IPS DF 19.7 (cell line): ENCODE measurements around the gene DOK5.
A peak's percentile ranks its signal among the peaks of the same experiment; 100 is the strongest.

Experiments
- DNase-seq: peaks from one replicate; pipeline ENCODE4 v3.0.0-alpha.2; 2013; ENCODE audit warnings: low read depth, low spot score

Gene DOK5

DNA sequence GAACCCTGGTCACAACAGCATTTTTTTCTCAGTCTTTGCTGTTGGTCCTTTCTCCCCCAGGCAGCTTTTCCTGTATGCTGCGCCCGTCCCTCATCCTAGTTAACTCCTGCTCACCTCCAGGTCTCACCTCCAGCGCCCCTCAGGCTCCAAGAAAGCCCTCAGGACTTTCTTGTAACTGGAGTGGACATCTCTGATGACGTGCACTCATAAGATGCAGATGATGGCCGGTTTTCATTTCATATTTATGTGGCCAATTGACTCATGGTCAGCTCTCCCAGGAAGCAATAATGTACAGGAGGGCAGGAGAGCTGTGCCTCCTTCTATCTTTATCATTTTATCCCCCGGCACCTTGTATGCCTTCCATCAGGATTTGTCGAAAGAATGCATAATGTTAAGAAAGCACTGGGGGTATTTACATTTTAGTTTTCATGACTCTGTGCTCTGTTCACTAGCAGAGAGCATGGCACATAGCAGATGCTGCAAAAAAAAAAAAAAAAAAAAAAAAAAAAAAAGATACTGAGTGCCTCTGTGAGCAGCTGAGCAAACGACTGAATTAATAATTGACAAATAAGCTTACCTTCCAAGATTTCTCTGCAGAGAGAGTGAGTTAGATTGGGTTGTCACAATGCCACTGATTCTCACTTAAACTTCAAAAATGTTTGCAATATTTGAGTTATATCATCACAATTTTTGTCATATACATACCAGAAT is 170.2 kb downstream of the DOK5 start:
- no peak for DNase-seq

DNA sequence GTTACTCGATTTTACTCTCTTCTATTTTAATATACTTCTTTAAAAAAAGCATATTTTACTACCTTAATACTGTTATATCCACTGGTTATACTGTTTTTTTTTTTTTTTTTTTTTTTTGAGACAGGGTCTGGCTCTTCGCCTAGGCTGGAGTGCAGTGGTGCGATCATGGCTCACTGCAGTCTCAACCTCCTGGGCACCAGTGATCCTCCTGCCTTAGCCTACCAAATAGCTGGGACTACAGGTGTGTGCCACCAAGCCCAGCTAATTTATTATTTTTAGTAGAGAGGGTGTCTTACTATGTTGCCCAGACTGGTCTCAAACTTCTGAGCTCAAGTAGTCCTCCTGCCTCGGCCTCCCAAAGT is 170.7 kb downstream of the DOK5 start:
- DNase-seq = no peak

DNA sequence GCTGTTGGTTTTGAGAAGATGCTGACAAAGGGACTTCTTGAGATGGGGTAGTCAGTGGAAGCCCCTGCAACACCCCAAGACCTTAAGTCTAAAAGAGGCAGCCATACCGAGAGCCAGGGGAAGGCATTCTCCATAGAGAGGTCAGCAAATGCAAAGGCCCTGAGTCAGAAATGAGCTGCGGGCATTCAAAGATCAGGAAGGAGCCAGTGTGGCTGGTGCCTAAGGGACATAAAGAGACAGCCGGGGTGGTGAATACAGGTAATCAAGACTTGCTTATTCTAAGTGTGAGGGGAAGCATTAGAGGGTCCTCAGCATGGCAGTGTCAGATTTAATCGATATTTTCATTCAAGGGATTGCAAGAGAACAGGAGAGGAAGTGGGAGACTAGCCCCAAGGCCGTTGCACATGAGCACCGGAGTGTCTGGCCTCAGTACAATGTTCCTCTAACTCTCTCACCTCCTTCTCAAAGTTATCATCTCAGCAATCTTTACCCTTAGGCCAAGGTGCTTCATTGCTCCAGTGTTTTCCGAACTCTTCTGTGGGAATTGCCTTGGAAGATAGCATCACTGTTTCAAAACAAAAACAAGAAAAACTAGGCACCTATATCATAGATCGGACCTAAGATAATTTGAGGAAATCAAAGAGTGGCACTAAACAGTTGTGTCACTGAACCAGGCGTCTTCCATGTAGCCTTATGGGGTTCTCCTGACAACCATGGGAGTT is 173.2 kb downstream of the DOK5 start:
- DNase-seq = no peak

DNA sequence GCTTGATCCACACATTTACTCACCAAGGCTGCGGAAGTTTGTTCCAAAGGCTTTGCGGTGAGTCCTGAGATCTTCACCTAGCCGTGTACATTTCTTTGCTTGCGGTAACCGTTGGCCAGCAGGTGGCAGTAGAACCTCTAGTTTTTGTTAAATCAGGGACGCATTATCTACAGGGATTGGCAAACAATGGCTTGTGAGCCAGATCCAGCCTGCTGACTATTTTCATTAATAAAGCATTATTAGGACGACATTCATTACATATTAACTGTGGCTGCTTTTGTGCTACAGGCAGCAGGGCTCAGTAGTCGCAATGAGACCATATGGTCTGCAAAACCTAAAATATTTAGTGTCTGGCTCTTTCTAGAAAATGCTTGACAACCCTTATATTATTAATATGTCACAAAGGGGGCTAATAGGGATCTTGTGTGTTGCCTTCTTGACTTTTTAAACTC is 174.1 kb downstream of the DOK5 start:
- DNase-seq = peak; percentile 38

DNA sequence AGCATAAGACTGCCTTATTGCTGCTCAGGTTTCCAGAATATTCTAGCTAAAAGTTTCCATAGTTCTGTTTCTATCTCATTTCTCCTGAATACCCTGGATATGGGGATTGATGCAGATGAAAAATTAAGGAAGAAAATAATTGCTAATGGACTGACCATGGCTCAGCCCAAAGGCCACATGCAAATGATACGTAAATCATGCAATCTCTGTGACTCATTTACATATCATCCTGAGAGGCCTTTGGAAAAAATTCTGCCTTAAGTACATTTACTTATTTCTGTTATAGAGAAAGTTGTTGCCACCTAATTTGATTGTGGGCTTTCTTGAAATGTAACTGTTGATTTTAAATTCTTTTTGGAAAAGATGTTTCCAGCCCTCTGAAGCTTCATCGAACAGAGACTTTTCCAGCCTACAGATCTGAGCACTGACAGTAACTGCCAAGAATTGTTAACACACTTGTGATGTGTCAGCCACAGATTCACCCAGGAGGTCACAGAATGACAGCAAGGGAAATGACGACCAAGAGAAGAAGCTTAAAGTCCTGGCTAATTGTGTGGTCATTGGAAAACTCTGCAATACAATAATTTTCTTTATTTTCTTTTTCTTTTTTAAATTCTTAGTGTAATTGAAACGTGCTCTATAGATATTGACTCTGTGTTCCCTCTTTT is 174.8 kb downstream of the DOK5 start:
- DNase-seq = no peak

DNA sequence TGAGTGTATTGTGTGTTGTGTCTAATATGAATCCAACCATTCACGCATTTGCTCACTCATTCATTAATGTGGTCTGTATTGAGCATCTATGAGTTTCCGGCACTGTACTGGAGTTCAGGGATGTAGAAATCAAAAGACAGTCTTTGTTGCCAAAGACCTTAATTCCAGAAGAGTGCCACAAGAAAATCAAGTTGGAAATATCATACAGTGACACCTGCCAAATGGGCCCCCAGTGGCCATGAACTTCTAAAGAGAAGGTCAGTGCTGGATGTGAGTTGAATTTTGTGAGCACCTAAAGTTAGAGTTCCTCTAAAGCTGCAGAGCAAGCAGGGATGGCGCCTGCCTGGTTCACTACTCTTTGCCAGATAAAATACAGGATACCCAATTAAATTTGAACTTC is 175.9 kb downstream of the DOK5 start:
- no peak for DNase-seq

DNA sequence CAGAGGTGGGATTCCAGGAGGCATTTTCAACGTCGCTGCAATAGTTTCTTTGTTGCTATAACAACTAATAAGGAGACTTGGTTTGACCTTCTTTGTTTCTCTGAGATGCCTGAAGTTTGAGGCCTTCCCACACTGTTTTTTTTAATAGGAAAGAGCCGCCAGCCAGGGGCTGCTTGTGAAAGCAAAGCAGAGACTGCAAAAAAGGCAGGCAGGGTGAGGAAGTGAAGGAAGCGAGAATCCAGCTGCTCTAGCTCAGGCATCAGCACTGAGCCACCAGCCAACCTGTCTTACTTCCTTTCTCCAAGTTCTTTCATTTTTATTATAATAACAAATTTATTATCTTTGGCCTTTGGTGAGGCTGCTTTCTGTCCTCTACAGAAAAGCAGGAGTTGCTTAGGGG is 179.1 kb downstream of the DOK5 start:
- no peak for DNase-seq

DNA sequence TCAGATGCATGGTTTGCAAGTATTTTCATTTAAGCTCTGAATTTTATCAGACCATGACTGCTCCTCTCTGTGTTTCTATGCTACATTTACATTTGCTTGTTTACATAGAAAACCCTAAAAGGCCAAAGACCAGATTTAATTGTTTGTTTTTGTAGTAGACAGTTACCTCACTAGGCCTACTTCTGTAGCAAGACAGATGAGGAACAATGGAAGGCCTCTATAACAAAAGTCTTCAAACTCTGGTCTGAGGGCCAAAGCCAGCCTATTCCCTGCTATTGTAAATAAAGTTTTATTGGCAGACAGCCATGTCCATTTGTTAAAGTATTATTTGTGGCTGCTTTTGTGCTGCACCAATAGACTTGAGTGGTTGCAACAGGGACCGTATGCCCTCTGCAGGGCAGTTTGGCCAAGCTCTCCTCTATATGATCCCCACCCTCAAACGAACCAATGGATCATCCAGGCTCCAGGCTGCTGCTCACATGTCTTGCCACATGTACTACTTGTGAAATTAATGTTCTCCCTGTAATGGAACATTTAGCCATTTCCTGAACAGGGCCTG is 182.0 kb downstream of the DOK5 start:
- DNase-seq = no peak

DNA sequence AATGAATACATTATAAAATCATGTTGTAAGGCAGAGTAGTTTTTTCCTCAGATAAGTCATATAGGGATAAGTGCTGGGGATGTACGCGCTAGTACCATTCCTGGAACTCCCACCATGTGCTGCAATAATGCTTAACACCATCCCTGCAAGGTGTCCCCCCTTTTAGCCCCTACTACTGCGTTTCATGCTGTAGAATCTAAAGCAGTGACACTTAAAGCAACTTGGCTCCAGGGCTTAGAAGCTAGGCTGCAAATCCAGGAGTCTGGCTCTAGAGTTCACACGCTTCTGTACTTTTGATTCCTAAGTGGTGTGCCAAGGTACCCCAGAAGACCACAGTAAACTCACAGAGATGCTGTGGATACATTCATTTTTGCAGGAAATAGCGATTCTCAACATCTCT is 183.1 kb downstream of the DOK5 start:
- no peak for DNase-seq

DNA sequence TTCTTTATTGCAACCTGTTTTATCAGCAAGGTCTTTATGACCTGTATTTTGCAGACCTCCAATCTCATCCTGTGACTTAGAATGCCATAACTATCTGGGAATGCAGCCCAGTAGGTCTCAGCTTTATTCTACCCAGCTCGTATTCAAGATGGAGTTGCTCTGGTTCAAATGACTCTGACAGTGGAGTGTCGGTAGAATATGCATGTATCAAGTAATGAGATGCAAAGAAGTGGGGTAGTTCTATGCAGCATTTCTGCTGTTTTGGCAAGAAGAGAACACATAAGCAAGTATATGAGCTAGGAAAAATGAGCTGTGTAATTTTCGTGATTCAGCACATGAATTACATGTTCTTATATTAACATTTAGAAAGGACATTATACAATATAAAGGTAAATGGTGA is 185.9 kb downstream of the DOK5 start:
- no peak for DNase-seq

DNA sequence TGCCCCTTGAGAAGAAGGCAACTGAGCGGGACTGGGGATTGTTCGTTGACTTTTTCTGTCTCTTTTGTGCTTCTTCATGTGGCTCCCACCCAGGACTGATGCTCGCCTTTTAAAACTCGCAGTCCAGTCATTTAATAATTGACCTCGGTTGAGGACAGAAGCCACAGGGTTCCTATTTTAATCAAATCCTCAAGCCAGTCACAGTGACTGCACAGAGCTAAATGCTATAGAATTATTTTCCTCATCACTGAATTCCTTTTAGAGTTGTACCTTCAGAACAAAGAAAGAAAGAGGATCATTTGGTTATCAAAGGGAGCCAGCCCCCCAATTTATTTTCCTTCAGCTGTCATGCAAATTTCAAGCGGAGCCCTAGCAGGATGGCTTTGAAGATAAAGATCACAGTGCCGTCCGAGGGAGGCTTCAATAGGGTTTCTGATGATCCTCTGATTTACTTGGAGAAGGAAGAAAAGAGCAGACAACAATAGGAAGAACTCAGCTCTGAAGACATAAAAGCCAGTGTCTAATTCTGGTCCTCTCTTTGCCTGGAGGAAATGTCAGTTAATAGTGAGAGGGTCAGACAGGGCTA is 186.6 kb downstream of the DOK5 start:
- DNase-seq = no peak

DNA sequence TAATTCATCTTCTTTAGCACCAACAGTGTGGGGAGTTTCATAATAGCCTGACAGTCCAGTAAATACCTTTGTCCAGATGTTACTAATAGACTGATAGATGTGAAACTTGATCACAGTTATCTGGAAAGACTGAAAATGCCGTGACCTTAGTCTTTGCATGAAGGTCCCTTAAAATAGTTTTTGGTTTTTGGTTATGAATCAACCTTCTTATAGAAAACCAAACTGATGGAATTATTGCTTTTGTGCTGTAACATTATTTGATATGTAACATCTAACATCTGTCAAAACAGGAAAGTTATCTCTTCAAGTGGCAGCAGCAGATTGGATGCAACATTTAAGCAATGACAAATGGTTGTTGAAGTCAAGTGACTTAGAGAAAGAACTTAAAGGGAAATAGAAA is 190.4 kb downstream of the DOK5 start:
- DNase-seq = no peak

DNA sequence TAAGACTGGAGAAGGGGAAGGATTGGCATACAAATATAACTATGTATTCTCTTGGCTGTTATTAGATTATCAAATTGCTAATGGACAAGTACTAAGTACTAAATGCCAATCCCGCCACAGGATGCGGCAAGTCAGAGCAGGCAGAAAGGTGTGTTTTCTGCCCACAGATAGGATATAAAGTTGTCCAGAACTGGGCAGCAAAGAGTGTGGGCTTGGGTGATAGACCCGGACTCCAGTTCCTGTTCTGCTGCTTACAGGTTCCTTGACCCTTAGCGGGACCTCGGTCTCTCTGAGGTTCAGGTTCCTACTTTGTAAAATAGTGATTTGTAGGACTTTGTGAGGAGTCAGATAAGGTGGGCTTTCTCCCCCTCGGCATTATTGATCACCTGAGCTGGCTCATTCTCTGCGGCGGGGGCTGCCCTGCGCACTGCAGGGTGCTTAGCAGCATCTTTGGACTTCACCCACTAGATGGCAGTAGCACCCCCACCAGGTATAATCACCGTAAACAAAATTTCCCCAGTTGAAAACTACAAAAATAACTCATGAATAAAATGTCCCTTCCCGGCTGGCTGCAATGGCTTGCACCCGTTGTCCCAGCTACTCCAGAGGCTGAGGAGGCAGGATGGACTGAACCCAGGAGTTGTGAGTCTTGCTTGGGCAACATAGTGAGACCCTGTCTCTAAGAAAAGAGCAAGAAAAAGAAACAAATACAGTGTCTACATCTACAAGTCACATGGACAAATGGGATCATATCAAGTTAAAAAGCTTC is 193.1 kb downstream of the DOK5 start:
- DNase-seq = no peak

DNA sequence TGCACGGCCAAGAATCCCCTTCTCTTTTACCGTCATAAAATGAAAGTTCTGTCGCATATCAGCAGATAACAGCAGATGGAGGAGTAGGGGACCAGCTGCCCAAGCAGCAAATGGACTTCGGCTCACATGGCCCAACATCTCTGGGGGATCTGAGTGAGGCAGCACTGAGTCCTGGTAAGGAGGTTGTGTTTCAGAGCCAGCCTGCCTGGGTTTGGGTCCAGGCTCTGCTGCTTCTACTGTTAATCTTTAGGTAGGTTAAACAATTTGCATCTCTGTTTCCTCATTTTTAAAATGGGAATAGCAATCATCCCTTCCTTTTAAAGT is 193.6 kb downstream of the DOK5 start:
- DNase-seq = no peak

DNA sequence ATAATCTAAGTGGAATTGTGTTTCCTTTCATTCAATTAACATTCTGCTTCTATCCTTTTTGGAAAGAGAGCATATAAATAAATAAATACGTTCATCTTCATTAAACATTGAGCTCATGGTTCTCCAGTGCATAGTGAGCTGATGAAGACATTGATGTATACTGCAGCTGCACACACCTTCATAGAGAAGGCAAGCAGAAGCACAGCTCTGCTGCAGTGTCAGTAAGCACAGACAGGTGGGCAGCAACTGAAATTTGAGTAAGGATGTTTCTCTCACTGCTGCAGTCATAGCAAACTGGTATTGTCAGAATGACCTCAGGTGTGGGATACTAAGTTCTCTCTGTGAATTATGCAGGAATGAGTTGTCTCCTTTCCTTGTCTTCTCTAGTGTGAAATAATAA is 202.9 kb downstream of the DOK5 start:
- no peak for DNase-seq

DNA sequence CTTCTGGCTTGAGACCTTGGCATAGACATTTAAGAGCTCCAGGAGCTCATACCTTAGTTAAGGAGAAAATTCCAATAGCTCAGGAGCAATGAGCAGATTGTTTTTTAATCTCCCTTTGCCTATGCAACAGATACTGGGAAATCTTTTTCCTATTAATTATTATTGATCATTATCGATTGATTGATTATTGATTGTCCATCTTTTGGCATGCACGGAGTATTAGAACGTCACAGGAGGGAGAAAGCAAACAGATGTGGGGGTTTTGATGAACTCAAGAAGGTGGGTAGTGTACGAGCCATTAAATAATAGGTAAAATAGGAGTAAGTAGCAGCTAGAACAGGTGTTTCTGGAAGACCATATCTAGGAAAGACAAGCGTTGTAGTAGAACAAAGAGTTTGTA is 205.0 kb downstream of the DOK5 start:
- DNase-seq = no peak

DNA sequence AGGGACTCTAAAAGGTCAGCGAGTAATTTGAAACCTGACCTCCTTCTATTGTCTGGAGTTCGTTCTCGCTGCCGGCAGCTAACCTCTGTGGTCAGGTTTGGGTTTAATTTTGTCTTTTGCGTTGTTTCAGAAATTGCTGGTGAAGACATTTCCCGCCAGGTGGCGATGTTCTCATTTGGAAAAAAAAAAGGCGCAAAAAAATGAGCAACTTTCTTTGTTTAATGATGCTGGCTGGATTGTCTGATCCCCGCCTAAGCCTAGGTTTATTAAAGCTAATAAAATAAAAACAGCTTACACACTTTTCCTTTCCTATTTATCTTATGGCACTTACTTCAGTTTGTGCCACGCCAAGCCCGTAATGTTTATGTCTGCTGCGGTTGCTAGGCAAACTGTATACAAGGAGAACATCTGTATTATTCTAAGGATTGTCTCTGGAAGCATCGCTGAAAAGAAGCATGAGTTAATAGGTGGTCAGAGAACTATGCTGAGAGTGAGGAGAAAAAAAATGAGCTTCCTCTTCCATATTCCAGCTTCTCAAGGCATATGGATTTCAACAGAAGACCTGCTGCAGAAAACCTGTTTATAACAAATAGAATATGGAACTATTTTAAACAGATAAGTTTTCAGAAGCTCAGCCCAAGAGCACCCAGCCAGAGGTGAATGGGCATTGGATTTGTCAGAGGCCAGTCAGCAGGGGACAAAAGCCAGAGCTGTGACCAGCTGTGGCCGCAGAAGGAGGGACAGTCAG is 205.7 kb downstream of the DOK5 start:
- DNase-seq = no peak

DNA sequence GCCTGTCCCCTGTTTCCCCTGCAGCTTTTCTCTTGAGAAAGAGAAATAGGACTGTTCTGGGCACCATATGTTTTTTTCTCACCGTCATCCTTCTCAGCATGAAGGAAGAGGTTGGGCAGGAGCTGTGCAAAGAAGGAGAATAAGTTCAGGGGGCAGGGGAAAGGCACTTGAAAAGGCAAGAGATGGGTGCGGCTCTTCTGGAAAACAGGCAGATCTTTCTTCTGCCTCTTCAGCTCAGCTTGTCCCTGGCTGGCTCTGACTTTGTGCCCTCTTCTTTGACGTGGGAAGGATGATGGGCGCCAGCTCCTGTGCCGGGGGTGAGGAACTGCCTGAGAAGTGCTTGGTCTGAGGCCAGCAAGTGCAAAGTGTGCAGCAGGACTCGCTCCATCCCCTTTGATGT is 206.5 kb downstream of the DOK5 start:
- no peak for DNase-seq

DNA sequence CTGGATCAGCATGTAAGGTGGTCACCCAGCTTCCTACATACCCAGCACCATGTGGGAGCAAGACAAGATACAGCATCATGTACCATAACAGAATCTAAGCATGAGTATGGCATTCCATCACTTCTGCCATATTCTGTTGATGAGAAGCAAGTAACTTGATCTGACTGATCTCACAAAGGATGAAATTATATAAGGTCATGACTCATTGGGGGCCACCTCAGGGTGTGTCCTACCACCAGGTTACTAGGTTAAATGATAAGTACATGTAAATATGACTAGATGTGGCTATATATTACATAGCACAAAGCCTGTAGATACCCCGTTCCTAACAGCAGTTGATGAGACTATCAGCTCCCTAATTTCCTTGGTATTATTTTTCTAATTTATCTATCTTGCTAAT is 213.1 kb downstream of the DOK5 start:
- DNase-seq = no peak

DNA sequence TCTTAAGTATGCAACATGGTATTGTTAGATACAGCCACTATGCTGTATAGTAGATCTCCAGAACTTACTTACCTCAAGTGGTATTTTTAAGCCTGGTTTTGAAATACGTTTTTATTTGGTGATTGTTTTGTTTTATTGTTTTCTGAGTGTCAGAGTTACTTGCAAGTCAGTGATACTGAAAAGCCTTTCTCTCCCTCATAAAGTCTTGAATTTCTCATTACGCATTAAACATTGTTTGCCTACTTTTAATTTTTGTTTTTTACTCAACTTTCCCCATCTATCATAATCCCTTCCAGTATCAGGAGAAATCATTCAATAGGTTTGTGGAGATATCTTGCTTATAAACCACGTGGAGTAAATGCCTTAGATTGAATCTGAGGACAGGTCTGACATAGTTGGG is 214.9 kb downstream of the DOK5 start:
- DNase-seq = no peak

DNA sequence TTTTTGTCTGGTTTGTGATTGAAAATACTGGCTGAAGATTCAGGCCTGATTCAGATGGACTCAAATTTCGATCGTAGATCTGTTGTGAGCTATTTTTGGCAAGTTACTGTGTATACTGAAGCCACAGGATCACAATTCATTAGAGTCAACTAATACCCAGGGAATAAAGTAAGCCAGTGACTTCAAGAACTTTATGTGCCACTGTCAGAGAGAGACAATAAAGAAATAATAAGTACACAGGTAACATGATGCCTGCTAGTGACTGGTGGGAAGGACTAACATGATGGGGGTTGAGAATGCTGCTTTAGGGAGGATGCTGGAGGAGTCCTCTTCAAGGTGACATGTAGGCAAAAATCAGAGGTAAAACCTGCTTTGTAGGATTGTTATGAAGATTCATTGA is 215.9 kb downstream of the DOK5 start:
- no peak for DNase-seq
